Measurements from ENCODE around the gene CLCN7. TPM values are rescaled to one million over a fixed set of nuclear protein-coding genes. Genes with fewer than 3 reads are reported as not detected.

CLCN7 gene
- total and polyA plus RNA-seq, 2 of the 8 experiments (the other 6 are each of a cell fraction or from before 2014, with no cell fraction given): 38.6 to 81.5 TPM

DNA sequence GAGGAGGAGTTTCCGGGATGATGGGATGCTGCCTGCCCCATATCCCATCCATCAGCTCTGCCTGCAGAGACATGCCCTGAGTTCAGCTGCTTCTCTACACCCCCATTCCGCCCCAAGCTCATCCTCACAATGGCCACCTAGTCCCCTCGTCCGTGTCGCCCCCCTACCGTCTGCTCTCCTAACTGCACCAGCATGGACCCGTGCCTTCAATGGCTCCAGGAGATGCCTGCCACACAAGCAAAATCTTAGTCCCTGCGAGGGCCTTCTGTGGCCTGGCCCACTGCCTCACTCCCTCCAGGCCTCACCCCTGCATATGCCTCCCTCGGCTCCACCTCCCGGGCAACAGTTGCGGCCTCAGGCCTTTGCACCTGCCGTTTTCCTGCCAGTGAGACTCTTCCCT is 16.5 kb upstream of the CLCN7 start:
- Histone ChIP-seq H2BK120ac (replicated peaks; ENCODE audit: low read depth, low read length) (no peak overlapping the region), H3K9ac (replicated peaks in 1 of 4; ENCODE audit: extremely low read depth in 1 of 4, low read depth in 3 of 4, low read length in 3 of 4) (no peak overlapping the region), H3K56ac (replicated peaks; ENCODE audit: insufficient read length, low read depth, low read length) (no peak overlapping the region), H3K9me3 (ENCODE audit: insufficient read depth in 2 of 2, low read depth in 1 of 2, low read length in 1 of 2) (no peaks in the 10 kb centered on the region), H2BK15ac (ENCODE audit: low read length) (no peak overlapping the region), H3K4me3 (ENCODE audit: extremely low read depth in 1 of 4, insufficient read depth in 2 of 4, low read depth in 3 of 4, low read length in 4 of 4) (no peak overlapping the region), H2BK20ac (ENCODE audit: low read length) (no peak overlapping the region), H4K20me1 (replicated peaks in 1 of 2; ENCODE audit: control insufficient read depth in 1 of 2, insufficient read depth in 2 of 2, low read length in 2 of 2) (peaks cover 0 to 3% of the 10 kb centered on the region in 2 experiments), H3K79me1 (ENCODE audit: low read depth, low read length) (peaks cover 3% of the 10 kb centered on the region), H3K23me2 (ENCODE audit: low read depth, low read length) (peaks cover 9% of the 10 kb centered on the region), H3K23ac (ENCODE audit: insufficient read length) (no peak overlapping the region), H3K4me2 (ENCODE audit: insufficient read depth in 1 of 2, low read depth in 2 of 2, low read length in 2 of 2) (no peak overlapping the region), H2BK12ac (ENCODE audit: low read depth, low read length) (no peak overlapping the region), H3K27ac (ENCODE audit: low read depth, low read length) (no peak overlapping the region), H4K91ac (replicated peaks; ENCODE audit: insufficient read length, low read length) (no peak overlapping the region), H3K36me3 (ENCODE audit: control insufficient read depth in 2 of 4, insufficient read depth in 4 of 4, low read length in 3 of 4) (peaks cover 5 to 19% (median 10%) of the 10 kb centered on the region in 4 experiments; a peak in 7 of 8 replicates), H3K27me3 (replicated peaks in 1 of 4; ENCODE audit: control insufficient read depth in 3 of 4, extremely low read depth in 1 of 4, insufficient read depth in 3 of 4, low read length in 3 of 4) (no peaks in the 10 kb centered on the region), H3K4me1 (replicated peaks in 1 of 4; ENCODE audit: control insufficient read depth in 3 of 4, insufficient read depth in 4 of 4, low read length in 3 of 4) (peaks cover 0 to 8% (median 5%) of the 10 kb centered on the region in 4 experiments; a peak in 4 of 7 replicates), H2AK5ac (ENCODE audit: low read depth, low read length) (no peak overlapping the region), H3K14ac (ENCODE audit: insufficient read length) (no peak overlapping the region), H2AFZ (ENCODE audit: low read length) (no peak overlapping the region; the same call in 1 of the 2 replicates), H3K4ac (replicated peaks; ENCODE audit: insufficient read length, low read depth, low read length) (no peak overlapping the region), H2BK5ac (ENCODE audit: low read depth, low read length) (no peak overlapping the region), H4K8ac (ENCODE audit: extremely low read depth, insufficient read depth, low read length) (no peak overlapping the region), H3K79me2 (ENCODE audit: control insufficient read depth in 1 of 2, insufficient read depth in 2 of 2, low read length in 2 of 2) (peaks cover 0 to 12% of the 10 kb centered on the region in 2 experiments; a peak in 1 of 4 replicates), H4K5ac (ENCODE audit: insufficient read length, low read depth, low read length) (no peak overlapping the region), H3K18ac (ENCODE audit: extremely low read depth, low read length) (no peak overlapping the region)
- POLR2A ChIA-PET (ENCODE audit: partially characterized antibody): interaction anchor here (0.8 to 16.8 kb wide), 6 partner anchors 9 to 286 kb away, joined by 3 to 175 read pairs (median 3); no protein-coding TSS in a partner anchor
- CTCF ChIA-PET (ENCODE audit: partially characterized antibody): interaction anchor here (0.6 to 1.4 kb wide), 6 partner anchors 9 to 234 kb away, joined by 3 to 5 read pairs (median 3); no protein-coding TSS in a partner anchor
- TF ChIP-seq TCF12 (IDR thresholded peaks at IDR 0.05; ENCODE audit: low read depth, low read length): no peak
- TF ChIP-seq, protein P1, sequence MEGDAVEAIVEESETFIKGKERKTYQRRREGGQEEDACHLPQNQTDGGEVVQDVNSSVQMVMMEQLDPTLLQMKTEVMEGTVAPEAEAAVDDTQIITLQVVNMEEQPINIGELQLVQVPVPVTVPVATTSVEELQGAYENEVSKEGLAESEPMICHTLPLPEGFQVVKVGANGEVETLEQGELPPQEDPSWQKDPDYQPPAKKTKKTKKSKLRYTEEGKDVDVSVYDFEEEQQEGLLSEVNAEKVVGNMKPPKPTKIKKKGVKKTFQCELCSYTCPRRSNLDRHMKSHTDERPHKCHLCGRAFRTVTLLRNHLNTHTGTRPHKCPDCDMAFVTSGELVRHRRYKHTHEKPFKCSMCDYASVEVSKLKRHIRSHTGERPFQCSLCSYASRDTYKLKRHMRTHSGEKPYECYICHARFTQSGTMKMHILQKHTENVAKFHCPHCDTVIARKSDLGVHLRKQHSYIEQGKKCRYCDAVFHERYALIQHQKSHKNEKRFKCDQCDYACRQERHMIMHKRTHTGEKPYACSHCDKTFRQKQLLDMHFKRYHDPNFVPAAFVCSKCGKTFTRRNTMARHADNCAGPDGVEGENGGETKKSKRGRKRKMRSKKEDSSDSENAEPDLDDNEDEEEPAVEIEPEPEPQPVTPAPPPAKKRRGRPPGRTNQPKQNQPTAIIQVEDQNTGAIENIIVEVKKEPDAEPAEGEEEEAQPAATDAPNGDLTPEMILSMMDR (IDR thresholded peaks at IDR 0.05; ENCODE audit: control extremely low read depth in 1 of 3, insufficient read depth in 1 of 3, low read depth in 1 of 3, low read length in 3 of 3): peak in 1 of 3 experiments; percentile 12; a peak in 1 of 4 replicates
- no peak for FAIRE-seq
- 90% methylated on average over 12 of the region's 12 CpGs; no CpG with 5 or more reads in 1 of the 2 experiments for WGBS, 2 experiments (ENCODE audit: extremely low coverage in 1 of 2, insufficient coverage in 1 of 2, insufficient read length in 1 of 2, insufficient replicate concordance in 2 of 2, low coverage in 1 of 2, low lambda C conversion rate in 2 of 2, missing lambda C conversion rate in 1 of 2)
- no peak for DNase-seq (ENCODE audit: low read depth in 1 of 2, low spot score in 2 of 2)
